Esophagus (tissue), 2 donors: ENCODE results near the gene SPIRE2. TPM values are rescaled to one million over a fixed set of nuclear protein-coding genes. Genes with fewer than 3 reads are reported as not detected.
A peak's percentile ranks its signal among the peaks of the same experiment; 100 is the strongest.
"Not testable (repeated sequence)": the region's sequence is repeated elsewhere in the genome, so short reads cannot be mapped to it uniquely, and the experiment has no call there.

Source experiments
- H3K27ac ChIP-seq, 2 donors: one replicate each; pipeline ENCODE4 v1.5.1; 2013; ENCODE audit warnings: low read depth in 2 of 2, mild to moderate bottlenecking in 2 of 2, inconsistent platforms in 1 of 2, low read length in 1 of 2, moderate library complexity in 1 of 2
- H3K27me3 ChIP-seq, 2 donors: one replicate each; pipeline ENCODE4 v1.6.1; 2013; ENCODE audit warnings: low read length in 2 of 2, control low read depth in 1 of 2, mild to moderate bottlenecking in 1 of 2; ENCODE audit not compliant: insufficient read depth in 2 of 2, control insufficient read depth in 1 of 2
- H3K36me3 ChIP-seq, 2 donors: one replicate each; pipeline ENCODE4 v1.6.1; 2013; ENCODE audit warnings: low read length in 1 of 2; ENCODE audit not compliant: control insufficient read depth in 2 of 2, insufficient read depth in 2 of 2
- H3K4me1 ChIP-seq, 2 donors: one replicate each; pipeline ENCODE4 v1.6.1; 2013; ENCODE audit warnings: low read length in 1 of 2; ENCODE audit not compliant: control insufficient read depth in 2 of 2, insufficient read depth in 2 of 2
- H3K4me3 ChIP-seq, 2 donors: one replicate each; pipeline ENCODE4 v1.5.1; 2013; ENCODE audit warnings: low read length in 2 of 2, mild to moderate bottlenecking in 2 of 2, low read depth in 1 of 2, moderate library complexity in 1 of 2
- H3K9me3 ChIP-seq, 2 donors: one replicate each; pipeline ENCODE4 v1.6.1; 2013; ENCODE audit warnings: mild to moderate bottlenecking in 2 of 2, low read depth in 1 of 2, low read length in 1 of 2, moderate library complexity in 1 of 2; ENCODE audit not compliant: control insufficient read depth in 2 of 2, insufficient read depth in 1 of 2
- WGBS, 2 donors: extraction: QIAGEN DNeasy Blood & Tissue Kit; methylation state at CpG; one replicate each; pipeline ENCODE4 v1.1.7; 2013; 5-methylcytosine and 5-hydroxymethylcytosine counted together
- polyA plus RNA-seq, 2 donors: library from polyadenylated mRNA; stranded (reverse); fragments of 200-250 nt; gene quantifications; one replicate each; pipeline ENCODE4 v1.2.3, GENCODE V29; 2013
- donor health status: healthy with polysubstance abuse.
- donor health status: Bipolar disorder and iron deficiency.

SPIRE2 gene
- polyA plus RNA-seq, 2 donors: 3.6 to 6.4 TPM

GRCh38 chr16:89834813-89835363, 6.6 kb downstream of the SPIRE2 start:
- not testable (repeated sequence) for H3K36me3 ChIP-seq, H3K27ac ChIP-seq, H3K9me3 ChIP-seq, H3K4me3 ChIP-seq, H3K4me1 ChIP-seq, H3K27me3 ChIP-seq
- 93 to 96% methylated on average over 40 to 42 of the region's 42 CpGs for WGBS, 2 donors

GRCh38 chr16:89836484-89836883, 8.2 kb downstream of the SPIRE2 start:
- WGBS, 2 donors: 81 to 83% methylated on average over 15 of the region's 15 CpGs
- not testable (repeated sequence) for H3K4me3 ChIP-seq, H3K36me3 ChIP-seq, H3K9me3 ChIP-seq, H3K4me1 ChIP-seq, H3K27me3 ChIP-seq, H3K27ac ChIP-seq

DNA sequence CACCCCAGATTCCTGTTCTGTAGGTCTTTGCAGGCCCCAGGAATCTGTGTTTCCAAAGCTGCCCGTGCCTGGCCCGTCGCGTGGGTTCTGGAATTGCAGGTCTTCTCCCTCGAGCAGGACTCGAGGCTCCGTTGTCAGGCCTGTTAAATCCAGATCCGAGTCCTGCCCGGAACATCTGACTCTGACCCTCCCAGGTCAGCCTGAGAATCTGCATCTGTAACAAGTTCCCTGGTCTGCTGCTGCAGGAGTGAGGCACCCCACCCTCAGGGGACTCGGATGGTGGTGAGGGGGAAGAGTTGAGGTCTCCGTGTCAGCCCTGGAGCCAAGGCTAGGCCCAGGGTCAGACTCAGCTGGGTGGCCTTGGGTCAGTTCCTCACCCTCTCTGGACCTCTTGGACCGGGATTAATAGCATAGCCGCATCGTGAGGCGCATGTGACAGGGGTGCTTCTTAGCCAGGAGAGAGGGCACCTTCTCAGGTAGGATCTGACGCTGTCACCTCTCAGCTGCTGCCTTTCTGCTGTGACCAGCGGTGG, 8.8 kb downstream of the SPIRE2 start:
- H3K27ac ChIP-seq: no peak overlapping the region
- peak overlapping the region in 1 of 2 donors; percentile 3 for H3K4me3 ChIP-seq
- 86 to 89% methylated on average over 17 of the region's 17 CpGs for WGBS, 2 donors

DNA sequence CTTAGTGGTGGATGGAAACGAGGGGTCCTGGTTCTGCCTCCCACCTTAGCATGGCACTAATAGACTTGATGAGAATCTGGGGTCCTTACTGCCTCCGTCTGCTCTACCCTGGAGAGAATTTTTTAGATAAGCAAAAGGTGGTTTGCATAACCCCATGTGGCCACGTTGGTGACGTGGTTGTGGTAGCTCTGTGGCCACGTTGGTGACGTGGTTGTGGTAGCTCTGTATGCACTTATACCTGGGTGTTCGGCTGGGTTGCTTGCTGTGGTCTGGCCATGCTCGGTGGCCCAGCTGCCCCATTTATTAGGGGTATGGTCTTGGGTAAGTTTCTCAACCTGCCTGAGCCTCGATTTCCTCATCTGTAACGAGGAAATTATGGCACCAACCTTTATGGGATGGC, 13.0 kb downstream of the SPIRE2 start:
- Histone ChIP-seq H3K27me3 (no peaks in the 10 kb centered on the region), H3K4me1 (peaks cover 3 to 5% of the 10 kb centered on the region in 2 donors), H3K36me3 (no peaks in the 10 kb centered on the region), H3K4me3 (no peak overlapping the region), H3K9me3 (no peaks in the 10 kb centered on the region), H3K27ac (no peak overlapping the region)
- WGBS, 2 donors: 73 to 76% methylated on average over 10 of the region's 10 CpGs

More for the DNA sequence above, 8.8 kb downstream of the SPIRE2 start:
- no peaks in the 10 kb centered on the region for H3K36me3 ChIP-seq
- no peaks in the 10 kb centered on the region for H3K27me3 ChIP-seq
- no peaks in the 10 kb centered on the region for H3K9me3 ChIP-seq
- H3K4me1 ChIP-seq: peaks cover 3 to 5% of the 10 kb centered on the region in 2 donors

DNA sequence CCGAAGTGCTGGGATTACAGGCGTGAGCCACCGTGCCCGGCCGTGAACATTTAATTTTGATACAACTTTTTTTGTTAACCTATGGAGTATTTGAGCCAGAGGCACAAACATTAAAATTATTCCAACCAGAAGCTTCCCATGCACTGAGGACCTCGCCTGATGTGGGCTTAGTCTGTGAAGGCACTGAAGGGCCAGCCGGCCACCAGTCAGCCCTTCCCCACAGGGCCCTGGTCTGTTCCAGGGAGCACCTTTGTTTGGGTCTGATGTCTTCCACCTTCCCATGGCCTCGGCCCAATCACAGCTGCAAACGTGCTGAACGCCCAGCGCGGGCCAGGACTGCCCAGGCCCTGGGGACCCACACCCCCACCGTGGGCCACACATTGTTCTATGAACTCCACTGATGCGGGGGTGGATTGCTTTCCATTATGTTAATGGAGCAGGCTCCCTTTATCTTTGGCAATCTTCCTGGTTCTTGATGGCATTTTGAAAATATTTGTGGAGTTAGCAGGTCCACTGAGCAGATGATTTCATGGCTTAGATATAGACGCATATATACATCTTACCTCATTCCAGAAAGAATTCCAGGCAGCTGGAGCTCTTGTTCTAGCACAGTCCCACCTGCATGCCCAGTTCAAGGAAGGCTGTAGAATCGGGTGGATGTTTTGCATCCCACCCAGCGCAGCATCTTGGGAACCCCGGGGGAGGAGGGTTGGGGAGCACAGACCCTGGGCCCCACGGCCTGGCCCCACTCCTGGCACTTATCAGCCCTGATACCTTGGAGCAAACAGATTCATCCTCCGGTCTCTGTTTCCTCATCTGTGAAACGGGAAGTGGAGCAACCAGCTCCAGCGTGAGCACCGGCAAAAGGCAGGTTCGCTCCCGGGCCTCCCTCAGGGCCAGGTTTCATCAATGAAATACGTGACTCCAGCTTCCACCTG, 14.5 kb downstream of the SPIRE2 start:
- H3K4me3 ChIP-seq: no peak overlapping the region
- no peaks in the 10 kb centered on the region for H3K9me3 ChIP-seq
- 74 to 79% methylated on average over 26 of the region's 26 CpGs for WGBS, 2 donors
- no peak overlapping the region for H3K27ac ChIP-seq
- H3K4me1 ChIP-seq: no peaks in the 10 kb centered on the region
- H3K36me3 ChIP-seq: no peaks in the 10 kb centered on the region
- no peaks in the 10 kb centered on the region for H3K27me3 ChIP-seq

GRCh38 chr16:89843409-89844350, 15.4 kb downstream of the SPIRE2 start:
- H3K27me3 ChIP-seq: no peaks in the 10 kb centered on the region
- H3K36me3 ChIP-seq: no peaks in the 10 kb centered on the region
- 72 to 78% methylated on average over 18 to 19 of the region's 20 CpGs for WGBS, 2 donors
- H3K9me3 ChIP-seq: no peaks in the 10 kb centered on the region
- H3K4me3 ChIP-seq: no peak overlapping the region
- H3K27ac ChIP-seq: no peak overlapping the region
- H3K4me1 ChIP-seq: no peaks in the 10 kb centered on the region

DNA sequence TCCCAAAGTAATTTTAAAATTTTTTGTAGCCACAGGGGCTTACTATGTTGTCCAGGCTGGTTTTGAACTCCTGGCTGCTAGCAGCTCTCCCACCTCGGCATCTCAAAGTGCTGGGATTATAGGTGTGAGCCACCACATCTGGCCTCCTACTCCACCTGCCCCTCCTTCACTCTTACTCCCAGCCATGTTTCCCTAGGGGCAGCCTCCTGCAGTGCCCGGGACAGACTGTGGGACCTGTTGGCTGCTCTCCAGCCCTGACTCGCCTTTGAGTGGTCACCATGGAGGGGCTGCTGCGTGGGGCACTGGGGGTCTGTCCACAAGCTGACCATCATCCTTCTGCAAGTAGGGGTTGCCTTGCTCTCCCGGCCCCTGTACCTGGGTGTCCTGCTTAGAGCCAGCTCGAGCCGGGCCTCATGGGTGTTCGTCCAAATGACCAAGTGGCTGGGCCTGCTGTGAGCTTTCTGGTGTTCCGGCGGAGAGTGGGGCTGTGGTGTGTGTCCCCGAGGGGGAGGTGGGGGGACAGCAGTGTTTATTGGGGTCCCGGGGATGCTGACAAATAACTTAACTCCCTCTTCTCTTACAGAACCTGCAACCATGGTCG, 16.6 kb downstream of the SPIRE2 start:
- Histone ChIP-seq H3K4me1 (no peaks in the 10 kb centered on the region), H3K9me3 (no peaks in the 10 kb centered on the region), H3K36me3 (no peaks in the 10 kb centered on the region), H3K4me3 (no peak overlapping the region), H3K27me3 (no peaks in the 10 kb centered on the region), H3K27ac (no peak overlapping the region)
- WGBS, 2 donors: 80 to 82% methylated on average over 13 of the region's 13 CpGs

DNA sequence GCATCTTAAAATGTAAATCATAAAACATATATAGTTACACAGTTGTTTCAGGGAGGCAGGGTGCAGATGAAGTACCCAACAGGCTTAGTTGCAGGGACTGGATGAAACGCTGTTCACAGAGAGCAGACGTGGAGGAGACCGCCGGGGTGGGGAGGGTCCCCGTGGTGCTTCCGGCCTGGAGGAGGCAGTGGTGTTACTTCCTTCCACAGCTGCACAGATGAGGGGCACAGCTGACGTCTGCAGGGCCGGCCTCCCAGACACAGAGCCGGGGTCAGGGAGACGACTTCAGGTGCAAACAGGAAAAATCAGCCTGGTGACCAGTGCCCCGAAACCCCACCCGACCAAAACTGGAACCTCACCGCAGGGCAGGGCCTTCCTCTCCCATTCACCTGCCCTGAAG, 17.1 kb downstream of the SPIRE2 start:
- H3K4me1 ChIP-seq: no peaks in the 10 kb centered on the region
- H3K27ac ChIP-seq: no peak overlapping the region
- no peak overlapping the region for H3K4me3 ChIP-seq
- 64 to 69% methylated on average over 13 of the region's 13 CpGs for WGBS, 2 donors
- no peaks in the 10 kb centered on the region for H3K9me3 ChIP-seq
- H3K36me3 ChIP-seq: no peaks in the 10 kb centered on the region
- no peaks in the 10 kb centered on the region for H3K27me3 ChIP-seq
